ENCODE measurements around the gene HDAC5.
"Not testable (repeated sequence)": the region's sequence is repeated elsewhere in the genome, so short reads cannot be mapped to it uniquely, and the experiment has no call there.

Gene HDAC5

DNA sequence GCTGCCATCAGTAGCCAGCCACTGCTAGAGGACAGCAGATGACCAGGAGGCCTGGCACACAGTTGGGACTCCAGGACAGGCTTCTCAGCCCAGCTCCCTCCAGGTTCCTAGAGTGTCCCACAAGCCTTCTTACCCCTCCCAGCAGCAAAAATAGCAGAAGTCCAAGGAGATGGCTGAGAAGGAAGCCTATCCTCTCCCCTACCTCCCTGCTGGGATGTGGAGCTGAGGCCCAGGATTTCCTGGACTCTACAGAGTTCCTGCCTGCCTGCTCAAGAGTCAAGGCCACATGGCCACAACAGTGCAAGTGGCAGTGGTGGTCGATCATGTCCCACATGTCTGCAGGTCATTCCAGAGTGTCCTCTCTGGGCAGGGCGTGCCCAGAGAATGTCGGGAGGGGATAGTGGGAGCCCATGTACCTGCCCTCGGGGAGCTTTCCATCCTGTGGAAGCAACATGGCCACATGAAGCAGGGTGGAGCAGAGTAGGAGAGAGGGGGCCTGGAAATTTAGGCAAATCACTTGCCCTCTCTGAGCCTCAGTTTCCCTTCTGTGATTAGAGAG is 10.6 kb upstream of the HDAC5 start:
- DNase-seq (ENCODE audit: low read depth in 2 of 2): no peak

DNA sequence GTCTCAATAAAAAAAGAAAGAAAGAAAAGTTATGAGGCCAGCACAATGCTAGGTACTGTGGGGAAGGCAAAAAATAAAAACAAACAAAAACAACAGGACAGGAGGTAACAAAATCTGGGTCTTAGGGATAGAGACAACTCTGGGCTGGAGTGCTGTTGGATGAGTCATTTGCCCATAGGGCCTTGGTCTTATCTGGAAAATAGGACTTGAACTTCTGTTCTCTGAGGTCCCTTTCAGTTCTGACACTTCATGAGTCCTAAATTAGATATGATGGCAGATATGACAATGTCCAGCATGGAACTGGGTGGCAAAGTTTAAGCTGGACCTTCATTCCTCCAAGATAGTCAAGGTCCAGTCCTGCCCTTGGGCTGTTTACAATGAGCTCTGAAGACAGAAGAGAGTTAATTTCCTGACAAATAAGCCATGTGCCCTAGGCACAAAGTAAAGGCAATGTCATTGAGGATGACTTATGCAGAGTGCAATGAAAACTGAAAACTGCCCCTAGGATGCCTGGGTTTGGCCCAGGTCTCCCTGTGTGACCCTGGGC is 8.9 kb upstream of the HDAC5 start:
- no peak for DNase-seq (ENCODE audit: low read depth in 2 of 2)

DNA sequence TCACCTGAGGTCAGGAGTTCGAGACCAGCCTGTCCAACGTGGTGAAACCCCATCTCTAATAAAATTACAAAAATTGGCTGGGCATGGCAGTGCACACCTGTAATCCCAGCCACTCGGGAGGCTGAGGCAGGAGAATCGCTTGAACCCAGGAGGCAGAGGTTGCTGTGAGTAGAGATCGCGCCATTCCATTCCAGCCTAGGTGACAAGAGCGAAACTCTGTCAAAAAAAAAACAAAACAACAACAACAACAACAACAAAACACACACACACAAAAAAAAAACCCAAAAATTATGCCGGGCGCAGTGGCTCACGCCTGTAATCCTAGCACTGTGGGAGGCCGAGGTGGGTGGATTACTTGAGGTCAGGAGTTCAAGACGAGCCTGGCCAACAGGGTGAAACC is 7.9 kb upstream of the HDAC5 start:
- DNase-seq (ENCODE audit: low read depth in 2 of 2): not testable (repeated sequence)

DNA sequence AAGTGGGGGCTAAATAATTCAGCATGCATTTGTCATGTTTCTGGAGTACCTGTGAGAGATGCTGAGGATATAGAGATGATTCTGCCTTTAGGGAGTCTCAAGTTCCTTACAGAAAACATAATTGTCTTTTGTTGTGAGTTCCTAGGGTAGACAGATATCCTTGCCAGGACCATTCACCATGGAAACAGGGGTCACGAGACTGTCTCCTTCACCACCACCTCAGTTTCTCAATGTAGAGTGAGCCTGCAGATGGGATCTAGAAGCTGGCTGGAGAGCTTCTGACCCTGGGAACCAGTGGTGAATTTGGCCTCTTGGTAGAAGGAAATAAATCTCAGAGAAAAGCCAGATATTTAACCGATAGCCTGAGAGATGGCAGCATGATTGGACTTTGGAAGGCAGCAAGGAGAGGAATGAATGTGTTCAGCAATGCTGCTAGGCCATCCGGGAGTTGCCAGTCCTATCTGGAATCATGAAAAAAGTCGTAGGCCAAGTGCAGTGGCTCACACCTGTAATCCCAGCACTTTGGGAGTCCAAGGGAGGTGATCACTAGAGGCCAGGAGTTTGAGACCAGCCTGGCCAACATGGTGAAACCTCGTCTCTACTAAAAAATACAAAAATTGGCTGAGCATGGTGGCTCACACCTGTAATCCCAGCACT is 7.4 kb upstream of the HDAC5 start:
- no peak for DNase-seq (ENCODE audit: low read depth in 2 of 2)

DNA sequence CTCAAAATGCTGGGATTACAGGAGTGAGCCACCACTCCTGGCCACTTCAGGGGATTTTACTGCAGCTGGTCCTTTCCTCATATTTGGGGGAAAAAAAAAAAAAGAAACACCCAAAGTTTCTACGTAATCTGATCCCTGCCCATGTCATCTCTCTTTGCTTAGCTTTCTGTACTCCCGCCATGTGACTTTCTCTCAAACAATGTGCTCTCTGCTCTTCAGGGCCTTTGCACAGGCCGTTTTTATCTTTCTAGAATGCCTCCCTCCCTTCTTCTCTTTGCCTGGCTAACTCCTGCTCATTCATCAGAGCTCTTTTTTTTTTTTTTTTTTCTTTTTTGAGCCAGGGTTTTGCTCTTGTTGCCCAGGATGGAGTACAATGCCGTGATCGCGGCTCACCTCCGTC is 4.9 kb upstream of the HDAC5 start:
- no peak for DNase-seq (ENCODE audit: low read depth in 2 of 2)

DNA sequence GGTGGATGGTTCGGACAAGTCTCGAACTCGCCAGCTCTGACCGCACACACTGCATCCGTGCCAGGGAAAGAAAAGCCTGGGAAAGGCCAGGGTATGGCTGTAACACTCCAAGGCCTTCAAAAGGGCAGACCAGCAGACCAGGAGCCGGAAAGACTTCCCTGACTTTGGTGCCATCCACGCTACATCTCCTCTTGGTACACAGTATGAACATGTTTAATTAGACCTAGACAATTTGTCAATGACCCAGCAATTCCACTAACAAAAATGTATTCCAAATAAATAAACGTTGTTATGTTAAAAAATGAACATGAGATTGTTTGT is 637 bp upstream of the HDAC5 start:
- no peak for DNase-seq (ENCODE audit: low read depth in 2 of 2)

DNA sequence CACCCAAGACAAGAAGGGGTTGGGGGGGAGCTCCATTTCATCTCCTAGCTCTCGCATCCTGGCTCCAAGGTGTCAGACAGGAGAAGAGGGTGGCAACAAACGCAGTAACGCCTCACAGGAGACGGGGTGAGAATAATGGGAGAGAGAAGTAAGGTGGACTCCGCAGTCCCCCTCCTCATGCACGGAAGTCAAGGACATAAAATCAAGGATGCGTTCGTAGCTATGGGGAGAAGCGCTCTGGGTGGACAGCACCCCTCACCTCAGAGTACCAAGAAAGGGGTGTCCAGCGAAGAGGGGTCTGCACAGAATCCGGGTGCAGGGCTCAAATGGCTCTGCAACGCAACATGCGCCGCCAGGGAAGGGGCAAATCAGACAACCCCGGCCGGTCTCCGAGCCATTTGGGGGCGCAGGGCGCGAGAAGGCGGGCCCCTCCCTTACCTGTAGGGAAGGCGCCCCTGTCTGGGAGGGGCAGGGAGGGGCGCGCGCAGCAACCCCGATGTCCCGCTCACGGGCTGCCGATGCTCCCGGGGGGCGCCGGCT is 555 bp downstream of the HDAC5 start:
- no peak for DNase-seq (ENCODE audit: low read depth in 2 of 2)

DNA sequence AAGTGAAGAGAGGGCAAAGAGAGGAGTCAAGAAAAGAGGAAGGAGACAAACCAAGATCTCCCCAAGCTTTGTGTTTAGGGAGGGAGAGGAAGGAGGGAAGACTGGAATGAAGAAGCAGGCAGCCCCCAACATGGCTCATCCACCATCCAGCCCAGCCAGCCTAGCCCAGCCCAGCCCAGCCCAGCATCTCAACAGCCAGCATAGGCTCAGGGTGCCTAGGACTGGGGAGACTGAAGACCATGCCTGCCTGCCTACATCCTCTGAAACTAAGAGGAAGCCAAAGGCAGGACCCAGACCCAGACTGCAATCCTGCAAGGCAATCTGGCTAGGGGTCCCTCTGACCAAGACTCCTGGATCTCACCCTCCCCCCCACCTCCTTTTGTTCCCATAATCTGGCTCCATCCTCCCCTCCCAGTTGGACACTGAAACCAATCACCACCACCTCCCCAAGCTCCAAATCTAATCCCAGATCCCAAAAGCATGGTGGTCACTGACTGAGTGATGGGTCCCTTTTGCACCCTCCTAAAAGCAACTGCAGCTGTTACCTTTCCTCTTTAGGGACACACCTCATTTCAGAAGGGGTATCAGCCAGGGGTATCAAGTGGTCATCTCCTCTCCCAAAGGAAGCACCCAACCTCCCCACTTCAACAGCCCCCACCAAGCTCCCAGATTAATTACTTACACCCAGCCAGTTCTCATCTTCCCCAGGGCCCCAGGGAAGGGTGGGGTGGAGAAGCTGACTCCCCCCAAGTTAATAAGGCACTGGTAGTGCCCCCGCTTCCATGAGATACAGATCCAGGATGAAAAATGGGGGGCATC is 1.2 kb downstream of the HDAC5 start:
- no peak for DNase-seq (ENCODE audit: low read depth in 2 of 2)

DNA sequence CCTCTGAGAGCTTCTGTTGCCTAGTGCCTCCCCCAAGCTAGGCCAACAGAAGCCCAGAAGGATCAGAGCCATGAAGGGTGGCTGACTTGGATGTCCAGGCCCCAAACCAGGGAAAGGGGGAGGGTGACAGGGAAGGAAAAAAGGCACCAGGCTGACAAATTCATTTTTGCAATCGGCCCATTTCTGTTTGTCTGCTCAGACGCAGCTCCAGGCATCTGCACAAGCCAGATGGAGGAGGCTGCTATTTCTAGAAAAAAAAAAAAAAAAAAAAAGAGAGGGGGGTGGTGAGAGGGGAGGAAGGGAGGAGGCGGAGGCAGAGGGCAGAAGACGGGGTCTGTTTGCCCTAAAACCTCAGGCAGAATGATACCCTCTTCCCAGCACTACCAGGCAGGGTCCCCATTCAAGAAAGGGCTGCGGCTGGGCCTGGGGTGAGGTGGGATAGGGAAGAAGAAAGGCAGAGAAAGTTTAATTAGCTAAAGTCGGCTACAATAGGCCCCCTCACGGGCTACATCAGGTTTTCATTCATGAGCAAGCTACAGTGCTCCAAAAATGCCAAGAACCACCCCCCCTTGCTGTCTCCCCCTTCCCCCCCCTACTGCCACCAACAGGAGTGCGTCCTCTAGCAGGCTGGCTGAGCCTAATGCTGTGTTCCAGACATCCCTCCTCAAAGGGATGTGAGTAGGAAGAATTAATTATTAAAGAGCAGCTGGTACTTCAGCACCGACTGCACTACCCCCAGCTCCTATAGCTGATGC is 2.4 kb downstream of the HDAC5 start:
- no peak for DNase-seq (ENCODE audit: low read depth in 2 of 2)

DNA sequence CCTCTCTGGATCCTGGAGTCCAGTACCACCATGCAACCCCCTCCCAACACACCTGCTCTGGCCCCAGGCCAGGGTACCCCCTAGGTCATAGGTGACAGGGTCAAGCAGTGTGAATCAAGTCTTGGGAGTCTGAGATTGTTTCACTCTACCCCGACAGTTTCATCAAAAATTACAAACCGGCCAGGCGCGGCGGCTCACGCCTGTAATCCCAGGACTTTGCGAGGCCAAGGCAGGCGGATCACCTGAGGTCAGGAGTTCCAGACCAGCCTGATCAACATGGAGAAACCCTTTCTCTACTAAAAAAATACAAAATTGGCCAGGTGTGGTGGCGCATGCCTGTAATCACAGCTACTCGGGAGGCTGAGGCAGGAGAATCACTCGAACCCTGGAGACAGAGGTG is 3.2 kb downstream of the HDAC5 start:
- not testable (repeated sequence) for DNase-seq (ENCODE audit: low read depth in 2 of 2)

DNA sequence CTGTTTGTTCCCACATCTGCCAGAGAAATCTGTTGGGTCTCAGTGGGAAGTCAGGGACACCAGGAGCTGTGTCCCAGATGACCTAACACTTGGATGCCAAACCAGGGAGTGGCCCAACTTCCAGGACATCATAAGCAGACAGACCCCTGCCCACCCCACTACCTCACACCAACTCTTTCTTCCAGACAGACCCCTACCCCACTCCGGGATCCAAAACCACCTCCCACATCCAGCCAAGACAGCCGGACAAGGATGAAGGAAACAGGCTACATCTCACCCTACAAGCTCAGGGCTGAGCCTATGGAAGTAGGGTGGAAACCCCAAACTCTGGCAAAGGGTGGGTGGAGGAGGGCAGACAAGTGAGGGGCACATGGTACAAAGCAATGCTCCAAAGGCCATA is 3.6 kb downstream of the HDAC5 start:
- no peak for DNase-seq (ENCODE audit: low read depth in 2 of 2)

DNA sequence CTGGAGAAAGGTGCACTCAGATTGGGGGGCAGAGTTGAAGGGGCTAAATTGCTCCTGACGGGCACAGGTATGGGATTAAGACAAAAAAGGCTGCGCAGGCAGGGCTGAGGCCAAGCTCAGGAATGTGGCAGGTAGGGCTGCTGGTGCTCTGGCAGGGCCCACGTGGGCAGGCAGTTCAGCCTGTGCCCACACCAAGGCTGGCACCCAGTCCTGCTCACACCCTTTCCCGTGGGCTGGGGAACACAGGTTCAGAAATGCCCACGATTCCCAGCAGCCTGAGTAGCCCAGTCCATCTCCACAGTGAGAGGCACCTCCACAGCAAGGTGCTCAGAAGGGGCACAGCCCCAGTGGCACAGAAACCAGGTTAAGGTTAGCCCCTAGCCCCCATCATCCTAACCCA is 4.4 kb downstream of the HDAC5 start:
- no peak for DNase-seq (ENCODE audit: low read depth in 2 of 2)

DNA sequence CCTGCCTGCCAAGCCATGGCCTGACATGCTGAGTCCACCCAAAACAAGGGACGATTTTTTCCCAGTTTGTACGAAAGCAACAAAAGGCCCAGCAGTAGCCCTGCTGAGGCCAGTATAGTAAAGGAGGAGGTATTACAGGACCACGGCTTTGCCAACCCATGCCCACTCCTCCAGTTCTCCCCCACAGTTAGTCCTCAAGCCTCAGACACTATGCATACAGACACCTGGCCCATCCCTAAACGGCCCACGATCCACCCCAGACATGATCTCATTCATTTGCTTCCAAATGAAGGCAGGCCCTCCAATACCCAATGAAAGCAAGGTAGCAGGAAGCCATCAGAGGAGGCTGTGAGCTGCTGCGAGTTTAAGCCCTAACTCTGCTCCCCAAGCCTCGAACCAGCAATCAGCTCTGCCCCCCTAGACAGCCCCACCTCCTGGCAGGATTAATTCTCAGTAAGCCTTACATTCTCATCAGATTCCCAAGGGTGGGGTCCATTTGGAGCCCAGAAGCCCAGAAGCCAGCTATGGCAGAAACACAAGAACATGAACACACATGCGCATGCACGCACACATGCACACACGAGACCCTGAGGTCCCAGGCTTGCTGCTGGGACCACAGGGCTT is 4.9 kb downstream of the HDAC5 start:
- DNase-seq (ENCODE audit: low read depth in 2 of 2): no peak

DNA sequence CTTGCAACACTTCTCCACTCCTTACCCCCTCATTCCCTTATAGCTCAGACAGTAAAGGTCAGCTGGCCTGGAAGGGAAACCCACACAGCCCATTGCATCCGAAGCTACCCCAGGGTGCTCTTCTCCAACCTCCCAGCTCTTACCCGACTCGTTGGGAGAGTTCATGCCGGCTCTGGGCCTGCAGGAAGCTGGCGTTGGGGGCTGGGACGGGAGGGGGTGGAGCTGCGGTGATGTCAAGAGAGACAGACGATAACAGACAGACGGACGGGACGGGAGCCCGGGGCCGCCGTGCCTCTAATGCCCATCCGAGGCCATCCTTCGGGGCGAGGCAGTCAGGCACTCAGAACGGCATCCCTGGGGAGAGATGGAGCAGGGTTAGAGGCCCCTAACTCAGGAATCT is 6.1 kb downstream of the HDAC5 start:
- DNase-seq (ENCODE audit: low read depth in 2 of 2): no peak

DNA sequence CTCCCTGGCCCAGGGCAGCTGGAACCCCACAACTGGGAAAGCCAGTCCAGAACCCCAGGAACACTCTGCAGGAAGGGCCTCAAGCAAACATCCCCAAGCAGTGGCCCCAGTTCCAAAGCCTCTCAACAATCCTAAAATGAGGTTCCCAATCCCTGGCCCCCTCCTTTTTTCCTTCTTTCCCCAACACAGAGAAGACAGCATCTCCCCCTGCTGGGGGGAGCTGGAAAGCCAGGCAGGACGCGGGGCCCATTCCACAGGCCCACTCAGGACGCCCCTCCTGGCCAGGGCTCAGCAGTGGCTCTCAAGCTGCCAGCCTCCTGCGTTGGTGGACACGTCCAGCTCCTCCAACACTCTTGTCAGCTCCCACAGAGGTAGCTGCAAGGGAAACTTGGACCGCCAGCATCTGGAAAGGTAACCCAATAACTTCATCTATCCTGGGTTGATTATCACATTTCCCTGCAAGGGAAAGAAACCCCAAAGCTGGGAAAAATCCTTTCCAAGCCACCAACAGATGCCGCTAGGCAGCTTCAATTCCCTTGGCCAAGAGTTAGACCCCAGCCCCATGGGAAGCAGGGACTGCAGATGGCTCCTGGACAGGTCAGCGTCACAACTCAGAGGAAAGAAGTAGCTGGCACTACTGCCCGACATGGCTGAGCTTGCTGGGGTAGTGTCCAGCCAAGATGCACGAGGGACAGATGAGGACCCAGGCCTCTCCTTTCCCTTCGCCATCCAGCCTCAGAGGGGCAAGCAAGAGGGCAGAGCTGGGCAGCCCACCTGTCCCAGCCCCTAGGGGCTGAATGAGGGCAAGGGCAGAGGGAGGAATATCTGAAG is 7.6 kb downstream of the HDAC5 start:
- no peak for DNase-seq (ENCODE audit: low read depth in 2 of 2)

DNA sequence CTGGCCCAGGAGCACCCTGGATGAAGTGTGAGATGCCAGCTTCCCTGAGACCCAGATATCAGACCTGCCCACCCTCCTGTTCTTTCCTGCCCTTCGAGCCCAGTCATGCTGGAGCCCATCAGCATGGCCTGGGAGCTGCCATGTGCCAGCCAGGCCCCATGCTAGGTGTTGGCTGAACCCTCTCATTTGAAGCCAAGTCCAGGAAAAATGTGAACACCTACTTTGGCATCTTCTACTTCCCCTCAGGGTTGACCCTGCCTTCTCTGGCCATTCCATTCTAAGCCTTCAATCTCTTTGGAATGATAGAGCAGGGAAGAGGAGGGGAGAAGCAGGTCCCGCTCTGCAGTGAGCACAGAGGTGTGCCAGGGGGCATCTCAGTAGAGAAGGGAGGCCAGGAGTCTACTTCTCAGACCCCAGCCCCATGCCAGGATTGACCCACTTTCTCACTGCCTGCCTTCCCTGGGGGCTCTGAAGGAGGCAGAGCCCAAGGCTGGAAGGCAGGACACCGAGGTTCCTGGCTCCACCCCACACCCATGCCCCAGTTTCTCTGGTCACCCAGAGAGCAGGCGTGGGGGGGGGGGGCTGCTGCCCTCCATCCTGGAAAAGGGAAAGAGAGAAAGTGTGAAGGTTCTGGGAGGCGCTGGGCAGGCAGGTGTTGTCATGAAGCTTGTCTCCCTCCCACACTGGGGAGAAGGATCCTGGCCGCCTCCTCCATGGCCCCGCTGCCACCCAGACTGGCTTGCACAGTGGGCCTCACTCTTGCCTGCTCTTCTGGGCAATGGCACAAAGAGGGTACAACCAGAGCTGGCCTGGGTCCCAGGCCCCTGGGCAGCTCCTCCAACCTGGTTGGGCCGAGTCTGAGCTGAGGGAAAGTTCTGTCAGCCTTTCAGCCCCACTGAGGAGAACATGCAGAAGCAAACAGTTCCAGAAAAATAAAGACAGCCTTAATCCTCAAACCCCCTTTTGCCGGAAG is 9.3 kb downstream of the HDAC5 start:
- DNase-seq (ENCODE audit: low read depth in 2 of 2): no peak

DNA sequence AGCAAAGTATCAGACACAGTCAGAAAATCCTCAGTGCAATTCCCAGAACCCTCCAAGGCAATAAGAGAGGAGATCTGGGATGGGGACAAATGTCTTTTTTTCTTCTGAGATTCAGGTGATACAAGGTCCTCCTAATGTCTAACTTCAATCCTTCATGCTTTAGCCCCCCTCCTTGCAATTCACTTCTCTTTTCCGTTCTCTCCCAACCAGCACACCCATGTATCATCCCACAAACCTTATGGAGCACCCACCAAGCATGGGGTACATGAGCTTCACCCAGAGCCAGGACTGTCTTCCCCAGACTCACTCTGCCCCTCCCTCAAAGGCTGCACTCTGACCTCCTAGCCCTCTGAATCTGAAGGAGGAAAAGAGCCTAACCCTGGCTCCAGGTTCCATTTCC is 10.1 kb downstream of the HDAC5 start:
- no peak for DNase-seq (ENCODE audit: low read depth in 2 of 2)

DNA sequence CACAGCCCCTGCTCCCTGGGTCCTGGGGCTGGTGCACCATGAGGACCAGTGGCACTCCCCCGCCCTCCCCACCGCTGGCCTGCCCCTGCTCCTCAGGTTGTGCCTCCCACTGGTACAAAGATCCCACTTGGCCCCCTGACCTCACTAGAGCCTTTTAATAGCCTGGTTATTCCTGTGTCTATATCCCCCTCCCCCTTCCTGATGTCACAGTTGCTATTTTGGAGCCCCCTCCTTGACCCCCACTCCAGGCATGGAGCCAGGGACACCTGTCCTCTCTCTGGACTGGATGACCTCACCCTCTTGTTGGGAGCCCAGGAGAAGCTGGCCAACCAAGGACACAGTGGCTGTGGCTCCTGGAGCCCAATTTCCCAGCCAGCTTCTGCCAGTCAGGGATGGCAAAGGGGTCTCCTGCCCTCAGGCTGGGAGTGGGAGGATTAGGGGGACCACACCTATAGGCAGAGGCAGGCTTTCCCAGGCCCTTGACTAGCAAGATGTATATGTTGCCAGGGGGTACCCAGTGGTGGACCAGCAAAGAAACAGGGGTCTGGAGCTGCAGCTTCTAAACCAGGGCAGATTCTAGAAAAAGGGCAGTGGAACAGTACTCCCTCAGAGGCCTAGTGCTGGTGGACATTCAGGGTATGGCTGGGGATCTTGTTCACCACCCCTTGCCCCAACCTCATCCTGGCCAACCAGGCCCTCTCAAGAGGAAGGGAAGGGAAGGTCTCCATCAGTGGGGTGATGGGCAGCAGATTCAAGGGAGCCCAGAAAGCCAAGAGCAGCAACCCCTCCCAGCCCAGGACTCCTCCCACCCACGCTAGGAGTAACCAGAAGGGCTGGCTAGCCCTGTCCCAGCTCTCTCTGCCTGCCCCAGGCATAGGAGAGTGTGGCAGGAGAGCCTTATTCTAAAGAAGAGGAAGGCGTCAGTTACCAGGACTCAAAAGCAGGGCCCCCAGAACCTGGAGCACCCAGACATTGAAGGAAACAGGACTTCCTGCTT is 10.9 kb downstream of the HDAC5 start:
- no peak for DNase-seq (ENCODE audit: low read depth in 2 of 2)

All from stimulated activated CD8-positive, alpha-beta memory T cell treated with anti-CD3 and anti-CD28 coated beads, Interleukin-2, amount 100 ng/mL, for 48 hours (primary cell).